NCI-H748 (cell line): ENCODE data around the gene ETFBKMT.
"Not testable (repeated sequence)": the region's sequence is repeated elsewhere in the genome, so short reads cannot be mapped to it uniquely, and the experiment has no call there.

Source experiments
- DNase-seq: peaks from one replicate; lab custom pipeline; 2025; ENCODE audit not compliant: unreplicated experiment; lab: John Stamatoyannopoulos, UW

ETFBKMT gene

GRCh38 chr12:31655208-31655607 lies 4.3 kb upstream of the ETFBKMT start:
- DNase-seq: no peak

- DNase-seq: no peak
Measured at GRCh38 chr12:31655792-31656191, 3.7 kb upstream of the ETFBKMT start.

DNA sequence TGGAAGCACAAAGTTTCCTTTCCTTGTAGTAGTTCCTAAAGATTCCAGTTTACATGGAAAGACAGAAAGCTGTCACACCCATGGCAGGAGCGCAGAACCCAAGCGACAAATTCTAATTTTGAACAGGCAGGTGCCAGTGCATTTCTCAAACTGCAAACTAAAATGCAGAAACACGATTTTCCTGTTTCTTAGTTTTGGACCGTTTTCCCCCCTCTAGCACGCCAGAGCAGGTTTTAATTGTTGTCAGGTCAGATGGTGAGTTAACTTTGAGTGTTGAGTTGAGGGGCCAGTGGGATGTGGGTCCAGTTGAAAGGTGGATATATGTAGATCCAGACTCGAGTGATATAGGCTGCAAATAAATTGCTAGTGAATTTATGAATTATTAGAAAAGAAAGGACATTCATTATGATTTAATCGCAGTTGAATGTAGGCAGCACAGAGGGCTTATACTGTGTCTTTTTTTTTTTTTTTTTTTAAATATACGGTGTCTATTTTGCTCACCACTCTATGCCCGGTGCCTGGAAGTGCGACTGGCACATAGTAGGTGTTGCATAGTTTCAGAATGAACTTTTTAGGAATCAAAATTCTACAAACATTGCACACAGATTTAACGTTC lies 909 bp upstream of the ETFBKMT start:
- DNase-seq: peak; percentile 44

- DNase-seq: no peak
Measured at GRCh38 chr12:31662176-31662849, 2.8 kb downstream of the ETFBKMT start.

DNA sequence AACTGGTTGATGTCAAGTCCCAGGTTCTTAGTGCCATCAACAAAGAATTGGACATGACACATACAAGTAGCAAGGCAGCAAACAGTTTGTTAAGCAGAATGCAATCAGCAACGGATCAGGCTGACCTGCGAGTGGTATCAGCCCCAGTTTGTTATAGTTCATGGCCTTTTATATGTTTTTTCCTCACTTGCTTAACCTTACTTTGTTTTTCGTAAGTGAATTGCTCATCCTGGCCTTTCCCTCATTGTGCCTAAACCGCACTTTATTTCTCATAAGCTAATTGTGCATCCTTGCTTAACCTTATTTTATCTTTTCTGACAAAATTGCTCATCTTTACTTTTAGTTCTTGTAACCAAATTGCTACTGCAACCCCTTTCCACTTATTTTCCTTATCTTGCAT lies 4.1 kb downstream of the ETFBKMT start:
- no peak for DNase-seq

- DNase-seq: no peak
Measured at GRCh38 chr12:31664038-31664437, 4.5 kb downstream of the ETFBKMT start.

GRCh38 chr12:31669020-31669419 lies 9.5 kb downstream of the ETFBKMT start:
- no peak for DNase-seq

GRCh38 chr12:31669582-31669981 lies 10.1 kb downstream of the ETFBKMT start:
- not testable (repeated sequence) for DNase-seq

DNA sequence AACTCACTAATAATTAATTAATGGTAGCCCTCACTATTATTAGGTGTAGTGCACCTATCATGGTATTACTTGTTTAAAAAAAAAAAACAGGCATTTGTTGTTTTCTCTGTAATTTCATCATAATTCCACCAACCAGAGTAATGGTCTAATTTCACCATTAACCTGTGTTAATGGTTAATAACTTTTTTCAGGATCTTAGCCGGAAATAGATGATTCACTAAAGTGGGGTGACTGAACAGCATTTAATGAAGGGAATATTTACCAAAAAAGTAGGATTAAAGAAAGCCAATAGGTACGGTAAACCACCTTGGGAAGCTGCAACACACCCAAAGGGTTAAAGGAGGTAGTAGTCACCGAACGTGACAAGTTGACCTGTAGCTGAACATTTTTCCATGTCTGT lies 13.0 kb downstream of the ETFBKMT start:
- no peak for DNase-seq

DNA sequence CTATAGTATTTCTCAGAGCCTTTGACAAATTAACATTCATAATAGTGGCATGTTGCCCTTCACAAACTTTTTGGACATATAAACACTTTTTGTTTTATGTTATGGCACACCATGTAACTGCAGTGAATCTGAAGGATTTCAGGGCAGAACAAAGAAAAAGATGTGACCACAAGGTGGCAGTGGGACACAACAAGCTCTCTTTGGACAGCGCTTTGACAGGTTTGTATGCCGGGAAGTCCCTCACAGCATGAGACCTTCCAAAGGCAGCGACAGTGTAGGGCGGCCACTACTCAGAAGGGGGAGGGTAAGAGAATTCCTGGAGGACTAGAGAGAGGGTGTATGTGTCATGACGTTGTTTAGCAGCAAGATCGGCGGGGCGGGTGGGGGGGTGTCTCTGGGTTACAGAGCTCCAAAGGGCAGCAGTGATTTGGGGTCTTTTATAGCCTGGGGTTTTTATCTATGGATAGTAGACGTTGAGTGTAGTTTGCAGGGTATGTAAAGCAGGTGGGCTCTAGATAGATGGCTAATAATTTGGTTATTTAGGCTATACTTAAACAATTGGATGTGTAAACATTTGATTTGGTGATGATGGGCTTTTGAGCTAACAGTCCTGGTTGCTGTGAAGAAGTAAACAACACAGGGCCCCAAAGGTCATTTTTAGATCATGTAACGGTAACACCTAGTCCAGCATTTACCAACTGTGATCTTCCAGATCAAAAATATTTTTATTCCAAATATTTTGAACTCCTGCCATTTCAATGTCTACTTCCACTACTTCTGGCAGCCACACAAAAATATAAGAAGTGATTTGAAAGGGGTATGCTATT lies 22.9 kb downstream of the ETFBKMT start:
- peak; percentile 96 for DNase-seq

GRCh38 chr12:31685801-31686200 lies 26.3 kb downstream of the ETFBKMT start:
- no peak for DNase-seq

- no peak for DNase-seq
Measured at GRCh38 chr12:31687101-31687527, 27.6 kb downstream of the ETFBKMT start.

DNA sequence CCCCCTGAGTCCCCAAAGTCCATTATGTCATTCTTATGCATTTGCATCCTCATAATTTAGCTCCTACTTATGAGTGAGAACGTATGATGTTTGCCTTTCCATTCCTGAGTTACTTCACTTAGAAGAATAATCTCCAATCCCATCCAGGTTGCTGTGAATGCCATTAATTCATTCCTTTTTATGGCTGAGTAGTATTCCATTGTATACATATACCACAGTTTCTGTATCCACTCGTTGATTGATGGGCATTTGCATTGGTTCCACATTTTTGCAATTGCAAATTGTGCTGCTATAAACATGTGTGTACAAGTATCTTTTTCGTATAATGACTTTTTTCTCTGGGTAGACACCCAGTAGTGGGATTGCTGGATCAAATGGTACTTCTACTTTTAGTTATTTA lies 30.4 kb downstream of the ETFBKMT start:
- DNase-seq: not testable (repeated sequence)

DNA sequence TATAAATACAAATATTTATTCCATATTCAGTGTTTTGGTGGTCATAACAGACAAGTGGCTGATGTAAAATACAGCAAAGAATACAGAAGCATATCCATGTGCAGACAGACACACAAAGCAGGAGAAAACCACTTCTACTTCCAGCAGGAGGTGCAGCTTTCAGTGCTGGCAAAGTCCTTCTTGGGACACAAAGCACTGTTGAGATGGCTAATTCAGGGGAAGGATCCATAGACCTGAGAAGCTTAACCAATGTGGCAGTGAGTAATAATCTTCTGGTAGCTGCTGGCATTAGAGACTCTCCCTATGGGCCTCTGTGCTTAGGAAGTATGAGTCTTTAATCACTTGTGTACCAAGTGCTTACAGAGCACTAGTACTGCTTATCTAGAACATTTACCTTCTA lies 42.6 kb downstream of the ETFBKMT start:
- DNase-seq: peak; percentile 9

- no peak for DNase-seq
Measured at GRCh38 chr12:31705621-31706020, 46.1 kb downstream of the ETFBKMT start.

DNA sequence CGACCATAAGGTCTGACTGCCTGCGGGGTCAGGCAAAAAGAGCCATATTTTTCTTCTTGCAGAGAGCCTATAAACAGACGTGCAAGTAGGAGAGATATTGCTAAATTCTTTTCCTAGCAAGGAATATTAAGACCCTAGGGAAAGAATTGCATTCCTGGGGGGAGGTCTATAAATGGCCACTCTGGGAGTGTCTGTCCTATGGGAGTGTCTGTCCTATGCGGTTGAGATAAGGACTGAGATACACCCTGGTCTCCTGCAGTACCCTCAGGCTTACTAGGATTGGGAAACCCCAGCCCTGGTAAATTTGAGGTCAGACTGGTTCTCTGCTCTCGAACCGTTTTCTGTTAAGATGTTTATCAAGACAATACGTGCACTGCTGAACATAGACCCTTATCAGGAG lies 48.6 kb downstream of the ETFBKMT start:
- not testable (repeated sequence) for DNase-seq

- DNase-seq: no peak
Measured at GRCh38 chr12:31710021-31710818, 50.7 kb downstream of the ETFBKMT start.

- DNase-seq: no peak
Measured at GRCh38 chr12:31712877-31713276, 53.4 kb downstream of the ETFBKMT start.

GRCh38 chr12:31714406-31715271 lies 55.2 kb downstream of the ETFBKMT start:
- DNase-seq: no peak

DNA sequence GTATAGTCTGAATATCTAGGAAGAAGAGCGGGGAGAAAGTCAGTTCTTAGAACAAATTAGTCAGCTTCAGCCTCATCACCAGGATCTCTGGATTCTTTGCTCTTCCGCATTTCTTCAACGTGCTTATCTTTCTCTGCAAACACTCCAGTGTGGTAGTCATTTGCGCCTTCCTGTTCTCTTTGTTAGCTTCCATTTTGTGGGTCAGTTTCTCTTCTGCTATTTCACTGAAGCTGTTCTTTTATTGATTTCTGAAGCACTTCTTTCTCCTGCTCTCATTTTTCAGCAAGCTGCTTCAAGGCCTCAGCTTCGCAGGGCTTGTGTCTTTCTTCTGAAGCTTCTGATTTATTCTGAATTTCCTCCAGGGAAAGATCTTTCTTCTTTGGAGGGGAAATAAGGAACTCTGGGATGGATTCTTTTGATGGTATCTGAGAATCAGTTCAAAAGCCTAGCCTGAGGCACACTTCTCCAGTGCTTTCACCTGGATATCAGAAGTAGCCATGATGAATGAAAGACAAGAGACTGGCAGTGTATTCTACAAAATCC lies 55.9 kb downstream of the ETFBKMT start:
- DNase-seq: no peak
